Uterus (tissue), 4 donors: Measurements from ENCODE around the gene CFAP97. TPM values are rescaled to one million over a fixed set of nuclear protein-coding genes. Genes with fewer than 3 reads are reported as not detected.
"Not testable (repeated sequence)": the region's sequence is repeated elsewhere in the genome, so short reads cannot be mapped to it uniquely, and the experiment has no call there.

Experiments used
- DNase-seq, 2 donors: peaks; one replicate each; pipeline ENCODE4 v3.0.0-alpha.2; 2019 to 2020
- H3K27ac ChIP-seq, 2 donors: fragments of 200-600 bp; sonication (generic); 1 replicate in 1 of 2; 2 replicates in 1 of 2; pipeline ENCODE4 v1.5.1; 2016 to 2018
- H3K27me3 ChIP-seq, 2 donors: fragments of 200-600 bp; sonication (generic); one replicate each; pipeline ENCODE4 v1.5.1; 2018 to 2019; ENCODE audit warnings: control low read depth in 1 of 2
- H3K36me3 ChIP-seq, 2 donors: fragments of 200-600 bp; sonication (generic); one replicate each; pipeline ENCODE4 v1.5.1; 2019; ENCODE audit warnings: control low read depth in 1 of 2
- H3K4me1 ChIP-seq, 2 donors: fragments of 200-600 bp; sonication (generic); one replicate each; pipeline ENCODE4 v1.5.1; 2018 to 2019; ENCODE audit warnings: control low read depth in 1 of 2
- H3K4me3 ChIP-seq, 2 donors: fragments of 200-600 bp; sonication (generic); 1 replicate in 1 of 2; 2 replicates in 1 of 2; pipeline ENCODE4 v1.5.1; 2018 to 2019; ENCODE audit warnings: mild to moderate bottlenecking in 1 of 2
- H3K9me3 ChIP-seq, 2 donors: fragments of 200-600 bp; sonication (generic); one replicate each; pipeline ENCODE4 v1.5.1; 2019; ENCODE audit warnings: control low read depth in 1 of 2
- CTCF ChIP-seq, 4 experiments: fragments of 200-600 bp in 2 of 4; fragments of 450-650 bp in 2 of 4; sonication (generic) in 2 of 4; IDR thresholded peaks; one replicate each; pipeline ENCODE4 v1.5.1; 2016 to 2019; ENCODE audit warnings: antibody characterized with exemption in 4 of 4, mild to moderate bottlenecking in 2 of 4, moderate library complexity in 1 of 4
- POLR2A ChIP-seq, 2 donors: fragments of 450-650 bp; IDR thresholded peaks; one replicate each; pipeline ENCODE4 v1.6.1; 2016; ENCODE audit warnings: antibody characterized with exemption in 2 of 2, mild to moderate bottlenecking in 1 of 2, moderate library complexity in 1 of 2
- intact Hi-C: fragments of 100-400 bp; cut with DNase I; formaldehyde crosslinking; loops from one replicate; pipeline ENCODE4 v1.15.1; 2023; ENCODE audit warnings: low total_unique reads
- total RNA-seq, 4 donors: library from RNA; depleted of rRNA in 3 of 4; stranded (reverse); fragments of >200 nt in 3 of 4; gene quantifications; one replicate each; pipeline versions ENCODE4 v1.1.0 to v1.2.4, GENCODE V29; 2014 to 2023
- donor health status: DM: yes; HTN: yes; CAD: no.

The CFAP97 gene
- total RNA-seq, 4 donors from 2014 or later = 20.9 to 63.1 (median 42.0) TPM

GRCh38 chr4:185244763-185245162 lies 41.0 kb upstream of the CFAP97 start:
- intact Hi-C loops = no loop called here
- no peak overlapping the region for H3K27ac ChIP-seq
- H3K4me1 ChIP-seq = peaks cover 0 to 3% of the 10 kb centered on the region in 2 donors
- H3K36me3 ChIP-seq = no peaks in the 10 kb centered on the region
- H3K4me3 ChIP-seq = no peak overlapping the region
- H3K9me3 ChIP-seq = no peaks in the 10 kb centered on the region
- H3K27me3 ChIP-seq = no peaks in the 10 kb centered on the region
- no peak for TF ChIP-seq CTCF (IDR thresholded peaks at IDR 0.05)
- no peak for TF ChIP-seq POLR2A (IDR thresholded peaks at IDR 0.05)
- DNase-seq = no peak

- no peak for DNase-seq
Observed at GRCh38 chr4:185243879-185244278, 40.1 kb upstream of the CFAP97 start.

DNA sequence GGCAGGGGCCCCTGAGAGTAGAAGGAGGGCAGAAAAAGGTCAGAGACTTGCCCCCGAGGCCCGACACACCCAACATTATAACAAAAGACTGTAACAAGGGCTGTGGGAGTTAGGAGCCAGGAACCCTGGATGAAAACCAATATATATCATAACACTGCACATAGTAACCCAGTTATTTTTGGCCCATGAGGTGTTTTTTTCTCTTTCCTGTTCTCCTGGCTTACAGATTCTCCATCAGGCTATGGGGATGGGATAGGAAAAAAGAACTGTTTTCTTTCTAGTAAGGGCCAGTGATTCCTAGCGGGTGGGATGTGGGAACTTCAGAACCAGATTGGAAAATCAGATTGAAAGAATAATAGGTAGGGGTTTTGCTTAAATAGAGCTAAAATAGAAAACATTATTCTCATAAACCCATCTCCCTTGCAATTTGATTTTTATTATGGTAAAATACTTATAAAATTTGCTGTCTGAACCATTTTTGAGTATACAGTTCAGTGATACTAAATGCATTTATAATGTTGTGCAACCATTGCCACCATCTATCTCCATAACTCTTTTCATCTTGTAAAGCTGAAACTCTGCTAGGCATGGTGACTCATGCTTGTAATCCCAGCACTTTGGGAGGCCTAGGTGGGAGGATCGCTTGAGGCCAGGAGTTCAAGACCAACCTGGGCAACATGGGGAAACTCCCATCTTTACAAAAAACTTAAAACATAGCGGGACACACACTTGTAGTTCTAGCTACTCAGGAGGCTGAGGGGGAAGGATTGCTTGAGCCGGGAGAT lies 39.1 kb upstream of the CFAP97 start:
- H3K27me3 ChIP-seq = no peaks in the 10 kb centered on the region
- intact Hi-C loops = no loop called here
- TF ChIP-seq CTCF (IDR thresholded peaks at IDR 0.05) = no peak
- no peak for TF ChIP-seq POLR2A (IDR thresholded peaks at IDR 0.05)
- no peak overlapping the region for H3K27ac ChIP-seq
- no peaks in the 10 kb centered on the region for H3K9me3 ChIP-seq
- H3K4me3 ChIP-seq = no peak overlapping the region
- no peaks in the 10 kb centered on the region for H3K36me3 ChIP-seq
- no peak for DNase-seq
- peaks cover 0 to 3% of the 10 kb centered on the region in 2 donors for H3K4me1 ChIP-seq

More at GRCh38 chr4:185243879-185244278, 40.1 kb upstream of the CFAP97 start:
- intact Hi-C loops = no loop called here
- H3K9me3 ChIP-seq = no peaks in the 10 kb centered on the region
- H3K27me3 ChIP-seq = no peaks in the 10 kb centered on the region
- peaks cover 0 to 3% of the 10 kb centered on the region in 2 donors for H3K4me1 ChIP-seq
- H3K4me3 ChIP-seq = no peak overlapping the region
- H3K36me3 ChIP-seq = no peaks in the 10 kb centered on the region
- H3K27ac ChIP-seq = no peak overlapping the region
- TF ChIP-seq CTCF (IDR thresholded peaks at IDR 0.05) (no peak), POLR2A (IDR thresholded peaks at IDR 0.05) (no peak)

- H3K27me3 ChIP-seq, H3K27ac ChIP-seq, intact Hi-C loops, H3K4me1 ChIP-seq, H3K36me3 ChIP-seq, DNase-seq, H3K4me3 ChIP-seq, H3K9me3 ChIP-seq: not testable (repeated sequence)
Observed at GRCh38 chr4:185240486-185240885, 36.7 kb upstream of the CFAP97 start.

DNA sequence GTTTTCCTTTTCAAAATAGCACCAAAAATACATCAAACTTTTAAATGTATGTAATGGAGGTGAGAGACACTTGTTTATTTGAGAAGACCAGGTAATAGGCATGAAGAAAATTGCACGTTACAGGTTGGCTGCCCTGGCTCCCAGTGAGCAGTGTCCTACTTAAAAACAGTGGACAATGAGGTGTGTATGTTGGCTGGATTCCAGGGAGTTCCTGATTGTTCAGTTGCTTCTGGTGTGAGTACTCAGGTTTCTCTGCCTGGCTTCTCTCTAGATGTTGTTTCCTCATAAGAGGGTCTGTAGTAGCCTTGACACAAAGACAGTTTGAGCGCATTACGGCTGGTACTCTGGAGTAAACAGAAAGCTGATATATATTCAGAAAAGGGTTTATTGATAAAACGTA lies 35.0 kb upstream of the CFAP97 start:
- Histone ChIP-seq H3K27me3 (no peaks in the 10 kb centered on the region), H3K27ac (no peak overlapping the region), H3K4me3 (no peak overlapping the region), H3K9me3 (no peaks in the 10 kb centered on the region), H3K36me3 (no peaks in the 10 kb centered on the region), H3K4me1 (peaks cover 0 to 5% of the 10 kb centered on the region in 2 donors)
- TF ChIP-seq CTCF (IDR thresholded peaks at IDR 0.05) = no peak
- no peak for TF ChIP-seq POLR2A (IDR thresholded peaks at IDR 0.05)
- no peak for DNase-seq
- intact Hi-C loops = no loop called here
